ENCODE data around the gene SMG6. TPM values are rescaled to one million over a fixed set of nuclear protein-coding genes. Genes with fewer than 3 reads are reported as not detected.

Gene SMG6
- total and polyA plus RNA-seq, 2 of the 4 experiments (the other 2 are of a cell fraction): 16.3 to 30.3 TPM

GRCh38 chr17:2071455-2072281, 231.9 kb downstream of the SMG6 start:
- dilution Hi-C loops (cut with HindIII; ENCODE audit: low sequenced_read_pairs, unreplicated experiment): no loop called here
- Histone ChIP-seq H3K4me1 (ENCODE audit: control insufficient read depth, insufficient read depth, low read length) (peaks cover 62% of the 10 kb centered on the region), H2AK9ac (replicated peaks; ENCODE audit: low read depth, low read length, poor library complexity) (peak overlapping the region; percentile 98), H3K27ac (ENCODE audit: insufficient read depth, low read length) (peak overlapping the region; percentile 93), H3K36me3 (ENCODE audit: control insufficient read depth, insufficient read depth, low read length) (peaks cover 6% of the 10 kb centered on the region), H3K18ac (ENCODE audit: low read depth, low read length) (peak overlapping the region; percentile 93), H2AK5ac (ENCODE audit: low read depth, low read length) (peak overlapping the region; percentile 100), H3K27me3 (ENCODE audit: control insufficient read depth, insufficient read depth, low read length) (no peaks in the 10 kb centered on the region), H3K14ac (replicated peaks; ENCODE audit: low read depth, low read length) (peak overlapping the region; percentile 99), H3K4me2 (ENCODE audit: low read depth, low read length) (peak overlapping the region; percentile 12; the same call in 1 of the 2 replicates), H3K23ac (ENCODE audit: low read depth, low read length) (peak overlapping the region; percentile 99), H2AFZ (replicated peaks; ENCODE audit: low read length, poor library complexity) (peak overlapping the region; percentile 87), H4K5ac (ENCODE audit: low read depth, low read length) (peak overlapping the region; percentile 90), H4K8ac (ENCODE audit: low read depth in 2 of 2, low read length in 2 of 2) (peak overlapping the region; percentile 90 to 99), H3K9me3 (ENCODE audit: control insufficient read depth, insufficient read depth, low read length) (no peaks in the 10 kb centered on the region), H3K56ac (ENCODE audit: extremely low read depth, insufficient read depth, low read length) (peak overlapping the region; percentile 90), H3K79me1 (ENCODE audit: low read depth in 1 of 2, low read length in 2 of 2) (peaks cover 28 to 63% of the 10 kb centered on the region in 2 experiments), H2BK20ac (ENCODE audit: low read depth, low read length) (peak overlapping the region; percentile 97), H2BK15ac (ENCODE audit: low read depth, low read length) (peak overlapping the region; percentile 100), H2BK120ac (ENCODE audit: low read depth, low read length) (peak overlapping the region; percentile 99), H3K4ac (ENCODE audit: low read depth, low read length) (peak overlapping the region; percentile 100), H4K91ac (ENCODE audit: insufficient read depth, low read depth, low read length) (peak overlapping the region; percentile 100), H3K9ac (ENCODE audit: low read depth, low read length) (peak overlapping the region; percentile 45), H3K4me3 (ENCODE audit: insufficient read depth, low read depth, low read length) (no peak overlapping the region), H2BK5ac (ENCODE audit: low read depth, low read length, poor library complexity, severe bottlenecking) (peak overlapping the region; percentile 94), H4K20me1 (ENCODE audit: insufficient read depth, low read length) (no peaks in the 10 kb centered on the region), H3K9me1 (ENCODE audit: insufficient read depth, low read length) (peaks cover 40% of the 10 kb centered on the region)
- in situ Hi-C loops (cut with MboI; ENCODE audit: low sequenced_read_pairs): no loop called here
- BruUV-seq (replicated peaks): no TSS peak
- intact Hi-C loops (cut with micrococcal nuclease): no loop called here
- DNase-seq (peak; percentile 93), ATAC-seq (ENCODE audit: low read depth) (peak; percentile 68)
- ChIA-PET POLR2A (ENCODE audit: unreplicated experiment) (no interaction called here), CTCF (interaction anchor here (1.3 to 1.6 kb wide), 2 partner anchors 16 to 160 kb away, joined by 4 to 5 read pairs; partner anchors contain the start of gene HIC1)
- WGBS, 2 experiments (ENCODE audit: extremely low coverage in 2 of 2, insufficient read length in 1 of 2): 10% methylated on average over 11 of the region's 31 CpGs; no CpG with 5 or more reads in 1 of the 2 experiments
- TF ChIP-seq ELK1 (IDR thresholded peaks at IDR 0.05; ENCODE audit: borderline replicate concordance, low read depth, low read length): no peak
- TF ChIP-seq USF2 (IDR thresholded peaks at IDR 0.05; ENCODE audit: low read depth, low read length): no peak
- no peak; the same call in 1 of the 2 replicates for TF ChIP-seq SMC3 (IDR thresholded peaks at IDR 0.05; ENCODE audit: low read depth, low read length)
- no peak for TF ChIP-seq MAFK (IDR thresholded peaks at IDR 0.05; ENCODE audit: low read depth, low read length)
- peak; percentile 61 for TF ChIP-seq FOS (IDR thresholded peaks at IDR 0.05; ENCODE audit: low read depth, low read length)
- no peak for TF ChIP-seq CEBPB (IDR thresholded peaks at IDR 0.05; ENCODE audit: low read depth, low read length)
- no peak for TF ChIP-seq NFE2L2 (IDR thresholded peaks at IDR 0.05; ENCODE audit: low read depth, low read length)
- TF ChIP-seq CHD1 (IDR thresholded peaks at IDR 0.05; ENCODE audit: low read depth, low read length): no peak
- peak; percentile 12; the same call in 1 of the 2 replicates for TF ChIP-seq RAD21 (IDR thresholded peaks at IDR 0.05; ENCODE audit: low read length)
- TF ChIP-seq BHLHE40 (IDR thresholded peaks at IDR 0.05; ENCODE audit: low read depth, low read length): peak; percentile 57; the same call in 1 of the 2 replicates
- TF ChIP-seq CTCF (conservative IDR thresholded peaks at IDR 0.05; ENCODE audit: low read depth, low read length): 0 out of 2 replicates have a peak, but pooled peaks have one; percentile 12
- TF ChIP-seq MXI1 (IDR thresholded peaks at IDR 0.05; ENCODE audit: borderline replicate concordance, low read depth, low read length): 0 out of 2 replicates have a peak, but pooled peaks have one; percentile 39
- peak; percentile 53 for TF ChIP-seq POLR2A (IDR thresholded peaks at IDR 0.05; ENCODE audit: low read depth, low read length)
